SJSA1 (cell line): ENCODE data around the gene ABAT. TPM values are rescaled to one million over a fixed set of nuclear protein-coding genes. Genes with fewer than 3 reads are reported as not detected.
"Not testable (repeated sequence)": the region's sequence is repeated elsewhere in the genome, so short reads cannot be mapped to it uniquely, and the experiment has no call there.

Experiments used
- DNase-seq, 2 experiments: peaks; one replicate each; pipeline ENCODE4 v3.0.0-alpha.2; 2015 to 2020; ENCODE audit warnings: low spot score in 2 of 2, low read depth in 1 of 2
- H3K27ac ChIP-seq: fragments of 250-450 bp; sonication (Bioruptor Pico); 2 replicates; pipeline ENCODE4 v1.5.1; 2020; ENCODE audit warnings: mild to moderate bottlenecking, moderate library complexity
- H3K27me3 ChIP-seq: fragments of 250-450 bp; sonication (Bioruptor Pico); replicated peaks from 2 replicates; pipeline ENCODE4 v1.5.1; 2020; ENCODE audit warnings: mild to moderate bottlenecking, moderate library complexity
- H3K36me3 ChIP-seq: fragments of 250-450 bp; sonication (Bioruptor Pico); 2 replicates; pipeline ENCODE4 v1.5.1; 2020; ENCODE audit warnings: mild to moderate bottlenecking
- H3K4me1 ChIP-seq: fragments of 250-450 bp; sonication (Bioruptor Pico); replicated peaks from 2 replicates; pipeline ENCODE4 v1.6.1; 2021; ENCODE audit warnings: mild to moderate bottlenecking
- H3K4me3 ChIP-seq: fragments of 250-450 bp; sonication (Bioruptor Pico); 2 replicates; pipeline ENCODE4 v1.5.1; 2020; ENCODE audit warnings: mild to moderate bottlenecking
- H3K9me3 ChIP-seq: fragments of 250-450 bp; sonication (Bioruptor Pico); replicated peaks from 2 replicates; pipeline ENCODE4 v1.5.1; 2020; ENCODE audit warnings: mild to moderate bottlenecking
- total RNA-seq: library from RNA; depleted of rRNA; stranded (reverse); fragments of >200 nt; shearing (Covaris generic); gene quantifications from 2 replicates; pipeline ENCODE4 v1.2.3, GENCODE V29; 2014

The ABAT gene
- total RNA-seq, 1 experiment from 2014 or later = 4.4 TPM

DNA sequence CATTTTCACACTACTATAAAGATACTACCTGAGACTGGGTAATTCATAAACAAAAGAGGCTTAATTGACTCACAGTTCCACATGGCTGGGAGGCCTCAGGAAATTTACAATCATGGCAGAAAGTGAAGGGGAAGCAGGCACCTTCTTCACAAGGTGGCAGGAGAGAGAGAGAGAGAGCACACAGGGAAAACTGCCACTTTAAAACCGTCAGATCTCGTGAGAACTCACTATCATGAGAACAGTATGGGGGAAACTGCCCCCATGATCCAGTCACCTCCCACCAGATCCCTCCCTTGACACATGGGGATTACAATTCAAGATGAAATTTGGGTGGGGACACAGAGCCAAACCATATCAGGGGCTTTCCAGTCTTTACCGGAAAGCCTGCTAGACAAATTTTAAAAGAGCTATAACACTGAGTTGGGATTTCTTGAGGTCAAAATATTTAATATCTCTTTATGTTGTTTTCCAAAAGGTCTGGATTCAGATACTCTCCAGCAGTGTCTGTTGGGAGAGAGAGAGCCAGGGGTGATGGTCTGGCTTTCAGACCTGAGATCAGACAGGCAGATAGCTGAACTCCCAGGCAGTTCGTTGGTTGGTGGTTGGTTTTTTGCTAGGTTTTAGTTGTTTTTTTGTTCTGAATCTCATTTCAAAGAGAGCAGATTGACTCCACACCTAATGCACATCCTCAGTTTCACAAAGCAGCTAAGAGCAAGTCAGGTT, 30.8 kb downstream of the ABAT start:
- not testable (repeated sequence) for H3K36me3 ChIP-seq, H3K27ac ChIP-seq, H3K4me1 ChIP-seq, H3K4me3 ChIP-seq, H3K9me3 ChIP-seq, DNase-seq, H3K27me3 ChIP-seq

DNA sequence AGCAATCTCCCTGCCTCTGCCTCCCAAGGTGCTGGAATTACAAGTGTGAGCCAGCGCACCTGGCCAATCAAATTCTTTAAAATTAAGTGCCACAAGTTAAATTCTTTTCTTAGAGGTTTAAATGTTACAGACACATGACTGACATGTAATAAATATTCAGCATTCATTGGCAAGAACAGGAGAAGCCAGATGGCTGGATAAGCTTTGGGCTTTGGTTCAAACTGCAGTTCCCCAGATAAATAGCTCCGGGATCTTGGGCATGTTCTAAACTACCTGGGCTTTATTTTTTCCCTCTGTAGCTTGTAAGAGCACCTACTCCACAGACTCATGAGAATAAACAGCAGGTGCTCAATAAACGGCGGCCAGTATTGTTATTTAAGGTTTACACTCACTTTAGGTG, 34.1 kb downstream of the ABAT start:
- DNase-seq = no peak
- Histone ChIP-seq H3K4me3 (no peak overlapping the region), H3K27me3 (no peaks in the 10 kb centered on the region), H3K27ac (no peak overlapping the region), H3K4me1 (no peaks in the 10 kb centered on the region), H3K9me3 (no peaks in the 10 kb centered on the region), H3K36me3 (no peaks in the 10 kb centered on the region)

- no peaks in the 10 kb centered on the region for H3K36me3 ChIP-seq
- H3K9me3 ChIP-seq = 0 out of 2 replicates have a peak, but pooled peaks cover 2% of the 10 kb centered on the region
- no peak for DNase-seq
- no peak overlapping the region for H3K27ac ChIP-seq
- no peak overlapping the region for H3K4me3 ChIP-seq
- no peaks in the 10 kb centered on the region for H3K4me1 ChIP-seq
- H3K27me3 ChIP-seq = no peaks in the 10 kb centered on the region
Measured at GRCh38 chr16:8712589-8713361, 38.4 kb downstream of the ABAT start.

DNA sequence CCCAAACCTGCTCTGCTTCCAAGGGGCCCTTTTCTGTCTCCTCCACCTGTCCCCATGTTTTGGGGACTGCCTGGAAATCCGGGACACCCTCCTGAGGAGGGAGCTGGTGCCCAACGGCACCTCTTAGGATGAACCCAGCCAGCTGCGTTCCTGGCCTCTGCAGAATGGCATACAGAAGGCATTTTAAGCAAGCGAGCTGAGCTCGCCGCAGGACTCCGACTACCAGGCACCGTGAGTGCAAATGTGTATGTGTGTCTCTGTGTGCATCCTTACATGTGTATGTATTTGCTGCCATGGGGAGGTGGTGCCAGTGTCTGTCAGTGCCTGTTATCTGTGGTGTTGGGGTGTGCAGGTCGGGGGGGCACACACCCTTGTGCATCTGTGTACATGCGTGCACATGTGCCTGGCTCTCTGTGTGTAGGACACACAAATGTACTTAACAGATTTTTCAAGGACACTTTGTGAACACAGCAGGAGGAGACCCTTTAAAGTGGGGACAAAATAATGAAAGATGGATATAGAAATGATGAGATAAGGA, 39.3 kb downstream of the ABAT start:
- Histone ChIP-seq H3K9me3 (0 out of 2 replicates have a peak, but pooled peaks cover 2% of the 10 kb centered on the region), H3K27ac (no peak overlapping the region), H3K4me1 (no peaks in the 10 kb centered on the region), H3K4me3 (no peak overlapping the region), H3K27me3 (no peaks in the 10 kb centered on the region), H3K36me3 (no peaks in the 10 kb centered on the region)
- no peak for DNase-seq

- Histone ChIP-seq H3K9me3 (0 out of 2 replicates have a peak, but pooled peaks cover 2% of the 10 kb centered on the region), H3K4me3 (no peak overlapping the region), H3K27ac (no peak overlapping the region), H3K27me3 (no peaks in the 10 kb centered on the region), H3K4me1 (no peaks in the 10 kb centered on the region), H3K36me3 (no peaks in the 10 kb centered on the region)
- no peak for DNase-seq
Measured at GRCh38 chr16:8714174-8714573, 39.8 kb downstream of the ABAT start.

DNA sequence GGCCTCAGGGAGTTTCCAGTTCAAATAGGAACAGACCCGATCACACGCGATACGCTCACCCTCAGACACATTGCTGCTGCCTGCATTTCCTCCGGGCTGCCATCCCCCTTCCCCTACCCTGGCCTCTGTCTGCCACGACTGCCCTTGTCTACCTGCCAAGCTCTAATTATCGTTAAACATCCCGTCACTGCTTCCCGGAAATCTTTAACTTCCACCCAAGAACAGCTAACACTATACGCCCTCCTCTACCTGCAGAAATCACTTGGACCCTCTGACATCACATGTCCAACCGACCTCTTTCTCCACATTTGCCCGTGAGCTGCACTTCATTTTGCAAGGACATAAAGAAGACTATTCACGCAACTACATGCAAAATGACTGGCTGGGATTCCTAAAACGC, 40.4 kb downstream of the ABAT start:
- Histone ChIP-seq H3K36me3 (no peaks in the 10 kb centered on the region), H3K27ac (no peak overlapping the region), H3K4me3 (no peak overlapping the region), H3K9me3 (0 out of 2 replicates have a peak, but pooled peaks cover 2% of the 10 kb centered on the region), H3K27me3 (no peaks in the 10 kb centered on the region), H3K4me1 (no peaks in the 10 kb centered on the region)
- no peak for DNase-seq

DNA sequence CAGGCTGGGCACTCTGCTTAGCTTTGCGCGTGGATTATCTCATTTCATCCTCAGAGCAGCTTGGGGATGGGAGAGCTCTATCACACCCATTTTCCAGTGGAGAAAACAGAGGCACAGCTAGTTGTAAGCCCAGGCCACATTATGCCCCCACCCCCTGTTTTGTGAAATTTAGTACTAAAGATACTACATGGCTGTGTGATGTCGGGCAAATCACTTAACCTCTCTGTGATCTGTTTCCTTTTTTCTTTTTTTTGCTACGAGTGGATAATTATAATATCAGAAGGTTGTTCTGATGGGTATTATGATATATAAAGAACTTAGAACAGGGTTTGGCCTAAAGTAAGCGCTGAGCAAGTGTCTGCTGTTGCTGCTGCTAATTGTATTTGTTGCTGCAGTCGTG, 41.6 kb downstream of the ABAT start:
- no peak overlapping the region for H3K4me3 ChIP-seq
- no peak overlapping the region for H3K27ac ChIP-seq
- H3K4me1 ChIP-seq = no peaks in the 10 kb centered on the region
- no peaks in the 10 kb centered on the region for H3K27me3 ChIP-seq
- 0 out of 2 replicates have a peak, but pooled peaks cover 2% of the 10 kb centered on the region for H3K9me3 ChIP-seq
- H3K36me3 ChIP-seq = no peaks in the 10 kb centered on the region
- DNase-seq = no peak

GRCh38 chr16:8716592-8716991, 42.2 kb downstream of the ABAT start:
- no peak overlapping the region for H3K27ac ChIP-seq
- 0 out of 2 replicates have a peak, but pooled peaks cover 2% of the 10 kb centered on the region for H3K9me3 ChIP-seq
- no peak for DNase-seq
- H3K27me3 ChIP-seq = no peaks in the 10 kb centered on the region
- H3K4me3 ChIP-seq = no peak overlapping the region
- no peaks in the 10 kb centered on the region for H3K36me3 ChIP-seq
- H3K4me1 ChIP-seq = no peaks in the 10 kb centered on the region

GRCh38 chr16:8717469-8717868, 43.1 kb downstream of the ABAT start:
- Histone ChIP-seq H3K36me3 (no peaks in the 10 kb centered on the region), H3K4me3 (no peak overlapping the region), H3K4me1 (no peaks in the 10 kb centered on the region), H3K9me3 (0 out of 2 replicates have a peak, but pooled peaks cover 2% of the 10 kb centered on the region), H3K27ac (no peak overlapping the region), H3K27me3 (no peaks in the 10 kb centered on the region)
- DNase-seq = no peak

DNA sequence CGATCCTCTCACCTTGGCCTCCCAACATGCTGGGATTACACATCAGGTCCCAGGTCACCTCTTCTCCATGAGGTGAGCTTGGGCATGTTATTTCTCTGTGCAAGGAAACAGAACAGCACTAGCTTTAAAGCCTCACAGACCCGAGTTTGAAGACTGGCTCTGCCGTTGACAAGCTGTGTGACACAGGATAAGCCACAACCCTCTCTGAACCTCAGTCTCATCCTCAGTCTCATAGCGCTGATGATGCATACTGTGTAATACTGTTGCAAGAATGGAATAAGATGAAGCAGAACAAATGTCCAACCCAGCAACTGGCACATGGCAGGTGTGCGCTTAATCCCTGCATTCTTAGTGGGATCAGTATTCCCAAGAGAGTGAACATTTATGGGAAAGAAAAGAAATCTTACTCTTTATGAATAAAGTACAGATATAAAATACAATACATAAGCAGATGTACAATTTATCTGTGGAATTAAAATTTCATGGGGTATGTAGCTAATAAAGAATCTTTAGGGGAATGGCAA, 43.5 kb downstream of the ABAT start:
- Histone ChIP-seq H3K27me3 (no peaks in the 10 kb centered on the region), H3K4me1 (no peaks in the 10 kb centered on the region), H3K4me3 (no peak overlapping the region), H3K9me3 (0 out of 2 replicates have a peak, but pooled peaks cover 2% of the 10 kb centered on the region), H3K27ac (no peak overlapping the region), H3K36me3 (no peaks in the 10 kb centered on the region)
- DNase-seq = no peak

DNA sequence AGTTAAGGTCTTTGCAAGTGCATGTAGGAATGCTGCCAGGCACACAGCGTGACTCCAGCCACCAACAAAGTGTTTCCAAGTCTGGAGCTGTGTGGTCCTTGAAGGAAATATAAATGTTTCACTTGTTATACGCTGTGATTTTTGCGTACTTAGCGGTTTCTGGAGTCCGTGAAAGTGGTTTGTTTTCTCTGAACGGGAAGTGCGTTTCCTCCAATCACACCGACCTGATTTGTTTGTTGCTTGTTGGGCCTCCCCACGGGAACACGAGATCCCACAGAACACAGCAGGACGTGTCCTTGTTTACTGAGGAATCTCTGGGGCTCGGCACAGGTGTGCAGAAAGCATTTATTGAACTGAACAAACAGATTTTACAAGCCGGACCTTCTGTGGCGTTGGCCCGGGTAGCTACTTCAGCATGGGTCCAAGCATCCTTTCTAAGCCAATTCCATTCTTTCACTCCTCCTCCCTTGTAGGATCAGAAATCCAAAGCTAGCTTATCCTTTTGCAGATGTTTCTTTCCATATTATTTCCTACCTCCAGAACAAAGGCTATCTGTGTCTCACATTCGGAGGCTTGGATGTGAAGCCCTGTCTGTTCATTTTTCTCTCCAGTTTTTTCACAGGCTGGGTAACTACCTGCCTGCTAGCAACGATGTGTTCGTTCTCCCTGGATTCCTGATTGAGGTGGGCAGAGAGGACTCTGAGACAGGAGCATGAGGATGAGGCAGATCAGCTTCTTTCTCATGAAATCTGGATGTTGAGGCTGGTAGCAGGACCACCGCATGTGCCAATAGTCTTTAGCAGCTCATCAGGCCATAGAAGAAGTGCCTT, 44.6 kb downstream of the ABAT start:
- Histone ChIP-seq H3K27ac (no peak overlapping the region), H3K27me3 (no peaks in the 10 kb centered on the region), H3K9me3 (0 out of 2 replicates have a peak, but pooled peaks cover 2% of the 10 kb centered on the region), H3K4me3 (no peak overlapping the region), H3K4me1 (no peaks in the 10 kb centered on the region), H3K36me3 (no peaks in the 10 kb centered on the region)
- no peak for DNase-seq

- DNase-seq = no peak
- Histone ChIP-seq H3K27ac (no peak overlapping the region), H3K36me3 (no peaks in the 10 kb centered on the region), H3K27me3 (no peaks in the 10 kb centered on the region), H3K4me3 (no peak overlapping the region), H3K9me3 (0 out of 2 replicates have a peak, but pooled peaks cover 2% of the 10 kb centered on the region), H3K4me1 (no peaks in the 10 kb centered on the region)
Measured at GRCh38 chr16:8720080-8720966, 45.9 kb downstream of the ABAT start.
